ENCODE data around the gene PCDH9. TPM values are rescaled to one million over a fixed set of nuclear protein-coding genes. Genes with fewer than 3 reads are reported as not detected.

Gene PCDH9
- total and polyA plus RNA-seq, 10 of the 15 experiments (the other 5 are each of a cell fraction or from before 2014, with no cell fraction given), result 0.02 to 2.3 (median 0.05) TPM; not detected in 1

DNA sequence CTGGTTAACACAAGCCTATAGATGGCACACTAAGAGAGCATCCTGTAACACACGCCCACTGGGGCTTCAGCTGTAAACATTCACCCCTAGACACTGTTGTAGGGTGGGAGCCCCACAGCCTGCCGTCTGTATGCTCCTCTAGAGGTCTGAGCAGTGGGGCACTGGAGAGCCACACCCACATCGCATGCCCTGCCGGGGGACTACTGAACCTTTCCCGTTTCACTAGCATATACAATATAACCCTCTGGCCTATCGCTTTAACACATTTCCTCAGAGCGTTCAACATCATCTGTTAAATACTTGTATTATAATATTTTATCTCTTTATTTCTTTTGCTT, 73.4 kb downstream of the PCDH9 start:
- SMC1A ChIA-PET (ENCODE audit: uncharacterized antibody, unreplicated experiment), result no interaction called here
- Histone ChIP-seq H3K4me1 (ENCODE audit: control insufficient read depth, insufficient read depth, low read length) (no peaks in the 10 kb centered on the region), H4K20me1 (ENCODE audit: control insufficient read depth, insufficient read depth) (no peaks in the 10 kb centered on the region), H3K4me2 (ENCODE audit: control insufficient read depth, insufficient read depth) (no peak overlapping the region), H3K9me3 (replicated peaks; ENCODE audit: control insufficient read depth, insufficient read depth, low read length) (no peaks in the 10 kb centered on the region), H3K79me2 (ENCODE audit: control insufficient read depth, insufficient read depth, low read length) (no peaks in the 10 kb centered on the region), H3K4me3 (no peak overlapping the region), H3K36me3 (ENCODE audit: control insufficient read depth in 2 of 2, insufficient read depth in 2 of 2, low read length in 1 of 2) (no peaks in the 10 kb centered on the region), H3K9ac (ENCODE audit: control insufficient read depth, insufficient read depth, low read length) (no peak overlapping the region), H3K27me3 (replicated peaks in 1 of 2; ENCODE audit: control insufficient read depth in 2 of 2, insufficient read depth in 2 of 2, low read length in 1 of 2) (no peaks in the 10 kb centered on the region), H2AFZ (ENCODE audit: control insufficient read depth, low read depth, low read length) (no peak overlapping the region), H3K27ac (ENCODE audit: control insufficient read depth, insufficient read depth) (no peak overlapping the region)
- in situ Hi-C loops (cut with MboI), result no loop called here
- FAIRE-seq, result no peak
- no peak for DNase-seq (ENCODE audit: low read depth, low spot score)
- ATAC-seq, result no peak
- WGBS (ENCODE audit: insufficient coverage, insufficient replicate concordance, low lambda C conversion rate, missing lambda C conversion rate), result 45% methylated on average over 7 of the region's 7 CpGs
- RAD21 ChIA-PET (ENCODE audit: unreplicated experiment), result no interaction called here
- CTCF ChIA-PET, result no interaction called here
- intact Hi-C loops (cut with micrococcal nuclease; ENCODE audit: unreplicated experiment), result no loop called here
- TF ChIP-seq JUND (IDR thresholded peaks at IDR 0.05; ENCODE audit: low read depth, low read length) (no peak), ZNF384 (IDR thresholded peaks at IDR 0.05; ENCODE audit: borderline replicate concordance, low read depth, low read length) (no peak), RCOR1 (conservative IDR thresholded peaks at IDR 0.05; ENCODE audit: low read depth, low read length) (no peak), CREB1 (IDR thresholded peaks at IDR 0.05; ENCODE audit: low read depth) (no peak), ZNF274 (IDR thresholded peaks at IDR 0.05; ENCODE audit: insufficient read depth, insufficient read length) (no peak), EP300 (IDR thresholded peaks at IDR 0.05; ENCODE audit: borderline replicate concordance in 1 of 2, control insufficient read depth in 1 of 2, low read depth in 2 of 2, low read length in 2 of 2) (no peak), RAD21 (IDR thresholded peaks at IDR 0.05; ENCODE audit: insufficient read depth, low read depth, low read length) (no peak), NR2C2 (IDR thresholded peaks at IDR 0.05; ENCODE audit: borderline replicate concordance, control insufficient read depth, insufficient read length, low read depth) (no peak), SPI1 (IDR thresholded peaks at IDR 0.05; ENCODE audit: borderline replicate concordance, insufficient read depth, low read depth, low read length) (no peak), ZSCAN29 (IDR thresholded peaks at IDR 0.05) (no peak), ESRRA (IDR thresholded peaks at IDR 0.05; ENCODE audit: low read length) (no peak)
- TF ChIP-seq, protein P1, sequence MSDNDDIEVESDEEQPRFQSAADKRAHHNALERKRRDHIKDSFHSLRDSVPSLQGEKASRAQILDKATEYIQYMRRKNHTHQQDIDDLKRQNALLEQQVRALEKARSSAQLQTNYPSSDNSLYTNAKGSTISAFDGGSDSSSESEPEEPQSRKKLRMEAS (IDR thresholded peaks at IDR 0.05; ENCODE audit: low read depth, low read length), result no peak
- TF ChIP-seq, protein P2, sequence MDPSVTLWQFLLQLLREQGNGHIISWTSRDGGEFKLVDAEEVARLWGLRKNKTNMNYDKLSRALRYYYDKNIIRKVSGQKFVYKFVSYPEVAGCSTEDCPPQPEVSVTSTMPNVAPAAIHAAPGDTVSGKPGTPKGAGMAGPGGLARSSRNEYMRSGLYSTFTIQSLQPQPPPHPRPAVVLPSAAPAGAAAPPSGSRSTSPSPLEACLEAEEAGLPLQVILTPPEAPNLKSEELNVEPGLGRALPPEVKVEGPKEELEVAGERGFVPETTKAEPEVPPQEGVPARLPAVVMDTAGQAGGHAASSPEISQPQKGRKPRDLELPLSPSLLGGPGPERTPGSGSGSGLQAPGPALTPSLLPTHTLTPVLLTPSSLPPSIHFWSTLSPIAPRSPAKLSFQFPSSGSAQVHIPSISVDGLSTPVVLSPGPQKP (IDR thresholded peaks at IDR 0.05; ENCODE audit: low read depth, low read length), result no peak
- TF ChIP-seq, protein P3, sequence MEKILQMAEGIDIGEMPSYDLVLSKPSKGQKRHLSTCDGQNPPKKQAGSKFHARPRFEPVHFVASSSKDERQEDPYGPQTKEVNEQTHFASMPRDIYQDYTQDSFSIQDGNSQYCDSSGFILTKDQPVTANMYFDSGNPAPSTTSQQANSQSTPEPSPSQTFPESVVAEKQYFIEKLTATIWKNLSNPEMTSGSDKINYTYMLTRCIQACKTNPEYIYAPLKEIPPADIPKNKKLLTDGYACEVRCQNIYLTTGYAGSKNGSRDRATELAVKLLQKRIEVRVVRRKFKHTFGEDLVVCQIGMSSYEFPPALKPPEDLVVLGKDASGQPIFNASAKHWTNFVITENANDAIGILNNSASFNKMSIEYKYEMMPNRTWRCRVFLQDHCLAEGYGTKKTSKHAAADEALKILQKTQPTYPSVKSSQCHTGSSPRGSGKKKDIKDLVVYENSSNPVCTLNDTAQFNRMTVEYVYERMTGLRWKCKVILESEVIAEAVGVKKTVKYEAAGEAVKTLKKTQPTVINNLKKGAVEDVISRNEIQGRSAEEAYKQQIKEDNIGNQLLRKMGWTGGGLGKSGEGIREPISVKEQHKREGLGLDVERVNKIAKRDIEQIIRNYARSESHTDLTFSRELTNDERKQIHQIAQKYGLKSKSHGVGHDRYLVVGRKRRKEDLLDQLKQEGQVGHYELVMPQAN (conservative IDR thresholded peaks at IDR 0.05), result no peak
- TF ChIP-seq, protein P4, sequence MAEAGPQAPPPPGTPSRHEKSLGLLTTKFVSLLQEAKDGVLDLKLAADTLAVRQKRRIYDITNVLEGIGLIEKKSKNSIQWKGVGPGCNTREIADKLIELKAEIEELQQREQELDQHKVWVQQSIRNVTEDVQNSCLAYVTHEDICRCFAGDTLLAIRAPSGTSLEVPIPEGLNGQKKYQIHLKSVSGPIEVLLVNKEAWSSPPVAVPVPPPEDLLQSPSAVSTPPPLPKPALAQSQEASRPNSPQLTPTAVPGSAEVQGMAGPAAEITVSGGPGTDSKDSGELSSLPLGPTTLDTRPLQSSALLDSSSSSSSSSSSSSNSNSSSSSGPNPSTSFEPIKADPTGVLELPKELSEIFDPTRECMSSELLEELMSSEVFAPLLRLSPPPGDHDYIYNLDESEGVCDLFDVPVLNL (IDR thresholded peaks at IDR 0.05; ENCODE audit: low read depth, low read length), result no peak
- no TSS peak for BruUV-seq (replicated peaks)
- POLR2A ChIA-PET, result no interaction called here
